IgD-negative memory B cell (primary cell): Measurements from ENCODE around the gene YKT6. TPM values are rescaled to one million over a fixed set of nuclear protein-coding genes. Genes with fewer than 3 reads are reported as not detected.

Experiments
- H3K27ac Mint-ChIP-seq, 3 donors: one replicate each; pipeline ENCODE4 v1.8.0; 2020 to 2022; ENCODE audit warnings: mild to moderate bottlenecking in 3 of 3, mixed read lengths in 3 of 3, moderate library complexity in 1 of 3
- H3K27me3 Mint-ChIP-seq: one replicate; pipeline ENCODE4 v1.8.0; 2021; ENCODE audit warnings: mixed read lengths
- H3K36me3 Mint-ChIP-seq: one replicate; pipeline ENCODE4 v1.8.0; 2020; ENCODE audit warnings: mild to moderate bottlenecking, mixed read lengths
- H3K4me1 Mint-ChIP-seq, 3 donors: one replicate each; pipeline ENCODE4 v1.8.0; 2020 to 2022; ENCODE audit warnings: mixed read lengths in 3 of 3, mild to moderate bottlenecking in 1 of 3
- H3K4me3 Mint-ChIP-seq, 4 donors: one replicate each; pipeline ENCODE4 v1.8.0; 2020 to 2022; ENCODE audit warnings: mild to moderate bottlenecking in 4 of 4, mixed read lengths in 4 of 4, moderate library complexity in 3 of 4
- H3K9me3 Mint-ChIP-seq, 3 donors: one replicate each; pipeline ENCODE4 v1.8.0; 2020 to 2021; ENCODE audit warnings: mixed read lengths in 3 of 3, mild to moderate bottlenecking in 1 of 3
- polyA plus RNA-seq: library from polyadenylated mRNA; unstranded; fragments of 300-500 nt; fragmentation: Illumina TruSeq; gene quantifications from one replicate; pipeline ENCODE4 v1.2.3, GENCODE V29; 2021

Gene YKT6
- polyA plus RNA-seq, 1 donor from 2014 or later, result 46.3 TPM

GRCh38 chr7:44183386-44183785 is 17.4 kb upstream of the YKT6 start:
- Mint-ChIP-seq H3K27me3 (peaks cover 11% of the 10 kb centered on the region), H3K4me1 (peaks cover 0 to 2% (median 0%) of the 10 kb centered on the region in 3 donors), H3K36me3 (peaks cover 2% of the 10 kb centered on the region), H3K9me3 (peaks cover 0 to 6% (median 5%) of the 10 kb centered on the region in 3 donors), H3K27ac (no peak overlapping the region), H3K4me3 (no peak overlapping the region)

DNA sequence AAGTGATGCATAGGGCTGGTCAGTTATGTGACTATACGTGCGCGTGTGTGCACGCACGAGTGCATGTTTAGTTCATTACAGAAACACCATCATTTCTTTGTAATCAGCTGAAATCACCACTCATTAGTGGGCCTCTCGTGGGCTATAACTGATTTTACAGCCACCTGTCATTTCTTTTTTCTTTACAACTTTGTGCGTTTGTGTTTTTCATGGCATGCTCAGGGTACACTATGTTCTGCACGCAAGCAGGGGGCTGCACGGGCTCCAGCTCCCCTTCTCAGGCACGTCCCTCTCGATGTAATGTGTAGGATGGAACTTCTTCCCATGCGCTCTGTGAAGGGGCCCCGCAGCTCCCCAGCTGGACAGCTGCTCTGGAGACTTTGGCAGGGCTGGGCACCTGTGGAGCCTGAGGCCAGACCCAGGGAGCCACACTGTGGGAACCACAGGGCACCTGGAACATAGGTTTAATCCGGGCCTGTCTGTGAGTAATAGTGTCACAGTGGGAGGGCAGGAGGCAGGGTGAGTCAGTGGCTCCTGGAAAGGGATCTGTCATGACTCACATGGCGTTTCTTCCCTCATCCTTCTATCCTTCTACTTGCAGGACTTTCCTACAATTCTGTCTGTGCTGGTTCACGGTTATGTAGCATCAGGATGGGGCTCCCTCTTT is 16.4 kb upstream of the YKT6 start:
- peaks cover 0 to 6% (median 5%) of the 10 kb centered on the region in 3 donors for H3K9me3 Mint-ChIP-seq
- H3K27ac Mint-ChIP-seq, result no peak overlapping the region
- H3K4me1 Mint-ChIP-seq, result peaks cover 0 to under 1% (median 0%) of the 10 kb centered on the region in 3 donors
- no peak overlapping the region for H3K4me3 Mint-ChIP-seq
- peaks cover 2% of the 10 kb centered on the region for H3K36me3 Mint-ChIP-seq
- H3K27me3 Mint-ChIP-seq, result peaks cover 10% of the 10 kb centered on the region

GRCh38 chr7:44184873-44185446 is 15.8 kb upstream of the YKT6 start:
- Mint-ChIP-seq H3K36me3 (peaks cover 2% of the 10 kb centered on the region), H3K4me3 (no peak overlapping the region), H3K4me1 (no peaks in the 10 kb centered on the region), H3K27me3 (peaks cover 10% of the 10 kb centered on the region), H3K9me3 (peaks cover 0 to 6% (median 5%) of the 10 kb centered on the region in 3 donors), H3K27ac (no peak overlapping the region)

DNA sequence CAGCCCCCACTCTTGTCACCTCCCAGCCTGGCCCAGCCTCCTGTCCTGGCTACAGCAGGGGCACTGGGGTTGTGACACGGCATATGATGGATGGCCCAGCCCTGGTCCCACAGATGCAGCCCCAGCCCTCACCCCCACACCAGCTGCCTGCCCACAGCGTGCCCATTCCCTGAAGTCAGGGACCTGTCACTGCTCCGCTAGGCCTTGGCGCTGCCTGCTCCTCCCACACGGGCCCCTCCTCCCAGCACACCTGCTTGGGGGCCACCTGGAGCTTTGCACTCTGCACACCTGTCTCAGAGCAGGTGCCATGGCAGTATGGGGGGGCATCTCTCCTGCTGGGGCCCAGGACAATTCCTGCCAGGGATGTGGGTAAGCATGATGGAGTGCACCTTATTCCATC is 15.0 kb upstream of the YKT6 start:
- Mint-ChIP-seq H3K36me3 (peaks cover 2% of the 10 kb centered on the region), H3K27me3 (peaks cover 11% of the 10 kb centered on the region), H3K4me1 (no peaks in the 10 kb centered on the region), H3K4me3 (no peak overlapping the region), H3K9me3 (peaks cover 0 to 6% (median 5%) of the 10 kb centered on the region in 3 donors), H3K27ac (peak overlapping the region in 1 of 3 donors; percentile 53)

GRCh38 chr7:44186736-44187135 is 14.0 kb upstream of the YKT6 start:
- Mint-ChIP-seq H3K27me3 (peaks cover 11% of the 10 kb centered on the region), H3K27ac (no peak overlapping the region), H3K9me3 (peaks cover 0 to 6% (median 2%) of the 10 kb centered on the region in 3 donors), H3K36me3 (peaks cover 2% of the 10 kb centered on the region), H3K4me1 (no peaks in the 10 kb centered on the region), H3K4me3 (peak overlapping the region in 1 of 4 donors; percentile 66)

GRCh38 chr7:44187636-44188416 is 13.0 kb upstream of the YKT6 start:
- Mint-ChIP-seq H3K27ac (no peak overlapping the region), H3K4me3 (no peak overlapping the region), H3K4me1 (no peaks in the 10 kb centered on the region), H3K27me3 (peaks cover 6% of the 10 kb centered on the region), H3K9me3 (peaks cover 0 to 5% (median 0%) of the 10 kb centered on the region in 3 donors), H3K36me3 (peaks cover 2% of the 10 kb centered on the region)

DNA sequence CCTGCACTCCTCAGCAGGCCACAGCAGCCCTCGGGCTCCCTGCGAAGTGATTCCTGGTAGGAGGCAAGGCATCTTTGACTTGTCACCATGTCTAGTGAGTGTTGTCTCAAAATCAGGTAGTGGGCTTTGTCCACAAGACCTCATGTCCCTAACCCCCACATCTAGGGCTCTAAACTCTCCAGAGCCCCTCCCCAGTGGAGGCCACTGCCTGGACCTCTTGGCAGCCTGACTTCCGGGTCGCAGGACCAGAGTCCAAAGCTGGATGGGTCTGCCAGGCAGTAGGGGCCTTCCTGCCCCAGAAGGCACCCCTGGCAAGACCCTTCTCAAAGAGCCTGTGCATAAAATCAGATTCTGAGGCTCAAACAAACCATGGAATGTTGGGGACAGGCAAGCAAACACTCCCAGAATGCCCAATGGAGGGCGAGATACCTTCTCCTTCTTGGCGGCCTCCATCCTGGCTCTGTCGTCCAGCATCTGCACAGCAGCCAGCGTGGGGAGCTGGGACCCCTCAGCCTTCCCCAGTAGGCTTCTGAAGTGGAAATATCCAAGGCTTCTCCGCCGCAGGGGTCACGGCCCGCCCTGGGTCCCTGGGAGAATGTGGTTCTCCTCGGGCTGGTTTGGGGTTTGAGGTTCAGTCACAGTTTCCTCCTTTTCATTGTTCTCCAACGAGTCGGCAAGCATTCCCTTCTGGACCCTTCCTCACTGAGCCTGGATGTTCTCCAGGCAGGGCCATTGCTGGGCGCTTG is 12.1 kb upstream of the YKT6 start:
- no peak overlapping the region for H3K27ac Mint-ChIP-seq
- no peaks in the 10 kb centered on the region for H3K9me3 Mint-ChIP-seq
- H3K27me3 Mint-ChIP-seq, result peaks cover 5% of the 10 kb centered on the region
- H3K4me3 Mint-ChIP-seq, result no peak overlapping the region
- no peaks in the 10 kb centered on the region for H3K4me1 Mint-ChIP-seq
- H3K36me3 Mint-ChIP-seq, result no peaks in the 10 kb centered on the region

DNA sequence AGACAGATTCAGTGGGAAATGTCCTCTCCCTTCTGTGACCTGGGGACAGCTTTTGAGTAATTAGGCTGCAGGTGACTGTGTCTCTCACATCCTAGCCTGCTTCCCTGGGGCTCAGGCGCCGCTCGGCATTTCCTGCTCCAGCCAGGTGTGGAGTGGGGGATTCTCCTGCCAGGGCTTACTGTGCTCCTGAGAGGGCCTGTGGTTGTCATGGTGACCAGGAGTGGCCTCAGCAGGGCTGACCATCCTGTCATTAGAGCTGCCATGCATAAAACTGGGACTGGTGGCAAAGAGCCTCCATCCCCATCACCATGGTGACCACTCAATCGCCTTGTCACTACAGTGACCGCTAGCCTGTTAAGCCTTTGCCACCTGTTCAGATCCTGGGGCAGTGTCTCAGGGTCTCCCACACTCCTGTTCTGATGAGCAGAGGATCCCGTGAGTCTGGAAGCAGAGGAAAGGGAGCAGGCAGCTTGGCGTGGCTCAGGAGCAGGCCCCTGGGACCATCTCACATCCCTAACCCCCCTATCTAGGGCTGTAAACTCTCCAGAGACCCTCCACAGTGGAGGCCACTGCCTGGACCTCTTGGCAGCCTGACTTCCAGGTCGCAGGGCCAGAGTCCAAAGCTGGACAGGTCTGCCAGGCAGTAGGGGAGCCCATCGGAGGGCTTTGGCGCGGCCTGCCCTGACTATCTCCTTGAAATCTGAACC is 11.3 kb upstream of the YKT6 start, which contains the start of gene GCK:
Gene GCK (minus strand): TSS at position 154 of the 707 bp plus-strand sequence. CDS start 486 bp downstream, outside the sequence.
- Mint-ChIP-seq H3K27ac (no peak within 1 kb of the TSS), H3K27me3 (peaks cover 3% of the 10 kb centered on the region), H3K36me3 (no peaks in the 10 kb centered on the region), H3K4me1 (no peaks in the 10 kb centered on the region), H3K9me3 (no peaks in the 10 kb centered on the region), H3K4me3 (no peak within 1 kb of the TSS)

GRCh38 chr7:44189993-44190872 is 10.5 kb upstream of the YKT6 start:
- H3K9me3 Mint-ChIP-seq, result no peaks in the 10 kb centered on the region
- H3K27me3 Mint-ChIP-seq, result peaks cover 3% of the 10 kb centered on the region
- H3K4me1 Mint-ChIP-seq, result no peaks in the 10 kb centered on the region
- no peak overlapping the region for H3K4me3 Mint-ChIP-seq
- H3K36me3 Mint-ChIP-seq, result no peaks in the 10 kb centered on the region
- H3K27ac Mint-ChIP-seq, result no peak overlapping the region

DNA sequence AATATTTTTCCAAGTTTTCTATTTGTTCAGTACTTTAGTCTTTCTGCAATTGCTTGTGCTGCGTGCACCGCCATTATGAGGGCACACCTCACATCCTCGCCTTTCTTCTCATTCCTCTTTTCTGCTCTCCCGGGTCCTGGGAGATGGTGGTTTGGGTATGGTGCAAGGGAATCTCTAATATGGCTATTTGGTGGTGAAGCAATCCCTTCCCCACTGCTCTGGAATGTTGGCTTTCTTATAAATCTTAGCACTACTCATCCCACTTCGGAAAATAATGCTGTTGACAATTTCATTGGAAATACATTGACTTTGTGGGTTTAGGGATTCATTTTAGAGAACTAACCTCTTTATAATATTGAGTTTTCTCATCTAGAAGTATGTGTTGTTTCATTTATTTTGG is 9.6 kb upstream of the YKT6 start:
- no peaks in the 10 kb centered on the region for H3K36me3 Mint-ChIP-seq
- H3K4me1 Mint-ChIP-seq, result no peaks in the 10 kb centered on the region
- no peak overlapping the region for H3K4me3 Mint-ChIP-seq
- no peak overlapping the region for H3K27ac Mint-ChIP-seq
- peaks cover 3% of the 10 kb centered on the region for H3K27me3 Mint-ChIP-seq
- no peaks in the 10 kb centered on the region for H3K9me3 Mint-ChIP-seq

- Mint-ChIP-seq H3K4me3 (no peak overlapping the region), H3K27me3 (peaks cover 3% of the 10 kb centered on the region), H3K27ac (no peak overlapping the region), H3K9me3 (no peaks in the 10 kb centered on the region), H3K4me1 (no peaks in the 10 kb centered on the region), H3K36me3 (peaks cover 2% of the 10 kb centered on the region)
These were observed 7.6 kb upstream of the YKT6 start for GRCh38 chr7:44193011-44193802.

- Mint-ChIP-seq H3K27me3 (peaks cover 3% of the 10 kb centered on the region), H3K4me1 (no peaks in the 10 kb centered on the region), H3K36me3 (peaks cover 2% of the 10 kb centered on the region), H3K4me3 (no peak overlapping the region), H3K27ac (no peak overlapping the region), H3K9me3 (no peaks in the 10 kb centered on the region)
These were observed 6.7 kb upstream of the YKT6 start for GRCh38 chr7:44194069-44194468.

GRCh38 chr7:44194562-44195145 is 6.1 kb upstream of the YKT6 start:
- Mint-ChIP-seq H3K27ac (peak overlapping the region in 1 of 3 donors; percentile 53), H3K9me3 (no peaks in the 10 kb centered on the region), H3K4me1 (no peaks in the 10 kb centered on the region), H3K27me3 (peaks cover 3% of the 10 kb centered on the region), H3K36me3 (peaks cover 2% of the 10 kb centered on the region), H3K4me3 (no peak overlapping the region)
